NCI-H524 (cell line): Measurements from ENCODE around the gene SYNE1.

ENCODE experiments used
- DNase-seq, 2 experiments: peaks; one replicate each; lab custom pipeline; 2025; lab: John Stamatoyannopoulos, UW

The SYNE1 gene

GRCh38 chr6:152314483-152314832, 322.7 kb downstream of the SYNE1 start:
- DNase-seq, result no peak

- DNase-seq, result no peak
These were observed 323.4 kb downstream of the SYNE1 start for GRCh38 chr6:152313542-152314482.

GRCh38 chr6:152312434-152312833, 324.7 kb downstream of the SYNE1 start:
- no peak for DNase-seq

- DNase-seq, result no peak
These were observed 326.7 kb downstream of the SYNE1 start for GRCh38 chr6:152310371-152310954.

GRCh38 chr6:152309648-152310047, 327.5 kb downstream of the SYNE1 start:
- DNase-seq, result no peak

- no peak for DNase-seq
These were observed 328.2 kb downstream of the SYNE1 start for GRCh38 chr6:152309006-152309405.

GRCh38 chr6:152308306-152308705, 328.9 kb downstream of the SYNE1 start:
- DNase-seq, result no peak

GRCh38 chr6:152305672-152306071, 331.5 kb downstream of the SYNE1 start:
- DNase-seq, result no peak

GRCh38 chr6:152301765-152302568, 335.2 kb downstream of the SYNE1 start:
- peak; percentile 91 to 96 for DNase-seq

GRCh38 chr6:152301021-152301764, 336.0 kb downstream of the SYNE1 start:
- DNase-seq, result no peak

GRCh38 chr6:152300517-152300916, 336.6 kb downstream of the SYNE1 start:
- DNase-seq, result no peak

- no peak for DNase-seq
These were observed 338.1 kb downstream of the SYNE1 start for GRCh38 chr6:152298848-152299735.

- no peak for DNase-seq
These were observed 339.0 kb downstream of the SYNE1 start for GRCh38 chr6:152298055-152298647.

GRCh38 chr6:152296648-152297376, 340.4 kb downstream of the SYNE1 start:
- no peak for DNase-seq

- no peak for DNase-seq
These were observed 341.2 kb downstream of the SYNE1 start for GRCh38 chr6:152295920-152296319.

GRCh38 chr6:152295346-152295745, 341.8 kb downstream of the SYNE1 start:
- no peak for DNase-seq

- DNase-seq, result peak; percentile 92 to 98
These were observed 343.8 kb downstream of the SYNE1 start for GRCh38 chr6:152293404-152293803.

GRCh38 chr6:152292555-152292954, 344.6 kb downstream of the SYNE1 start:
- DNase-seq, result no peak

- DNase-seq, result no peak
These were observed 346.5 kb downstream of the SYNE1 start for GRCh38 chr6:152290693-152291092.

GRCh38 chr6:152277826-152278329, 359.3 kb downstream of the SYNE1 start:
- DNase-seq, result peak; percentile 78 to 96
